Ovary (tissue), 3 donors: ENCODE results near the gene SCAPER.

Experiments
- CTCF ChIP-seq, 3 donors: fragments of 450-650 bp in 2 of 3; fragments of 200-600 bp in 1 of 3; IDR thresholded peaks; one replicate each; pipeline versions ENCODE4 v1.5.1 to v1.8.0; 2016 to 2022; ENCODE audit warnings: antibody characterized with exemption in 3 of 3, mild to moderate bottlenecking in 1 of 3
- EP300 ChIP-seq: sonication (generic); formaldehyde crosslinking; IDR thresholded peaks from one replicate; pipeline ENCODE4 v1.6.1; 2017; ENCODE audit warnings: antibody characterized with exemption
- donor health status: DM: no; HTN: no; CAD: no.

DNA sequence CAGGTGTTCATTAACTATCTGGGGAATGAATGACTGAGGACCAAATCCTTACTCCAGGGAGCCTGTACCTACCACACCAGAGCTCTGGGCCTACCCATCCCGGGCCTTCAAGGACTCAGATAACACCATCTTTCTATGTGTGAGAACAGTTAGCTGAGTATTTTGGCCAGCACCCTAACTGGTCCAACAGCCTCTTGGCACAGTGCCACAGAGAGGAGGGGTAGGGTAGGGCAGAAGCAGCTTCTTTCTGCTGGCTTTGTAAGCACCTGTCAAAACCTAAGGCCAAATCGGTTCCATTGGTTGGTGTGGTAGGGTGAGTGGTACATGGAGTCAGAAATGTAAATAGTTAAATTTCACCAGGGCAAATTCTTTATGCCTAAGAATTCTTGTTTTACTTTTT is 541.9 kb downstream of the SCAPER start:
- TF ChIP-seq CTCF (IDR thresholded peaks at IDR 0.05) (no peak), EP300 (no peak)
